Peyer's patch (tissue), 4 donors: ENCODE results near the gene CELF4. TPM values are rescaled to one million over a fixed set of nuclear protein-coding genes. Genes with fewer than 3 reads are reported as not detected.

ENCODE experiments used
- DNase-seq, 3 donors: peaks; one replicate each; pipeline ENCODE4 v3.0.0-alpha.2; 2017 to 2019
- H3K27ac ChIP-seq, 4 donors: fragments of 200-600 bp; sonication (generic); one replicate each; pipeline ENCODE4 v1.5.1; 2016 to 2019
- H3K27me3 ChIP-seq, 2 donors: fragments of 200-600 bp; sonication (generic); one replicate each; pipeline ENCODE4 v1.5.1; 2019
- H3K36me3 ChIP-seq, 3 donors: fragments of 200-600 bp; sonication (generic); one replicate each; pipeline ENCODE4 v1.5.1; 2016 to 2019
- H3K4me1 ChIP-seq, 4 donors: fragments of 200-600 bp; sonication (generic); one replicate each; pipeline ENCODE4 v1.5.1; 2016 to 2019
- H3K4me3 ChIP-seq, 4 donors: fragments of 200-600 bp; sonication (generic); 1 replicate in 3 of 4; 2 replicates in 1 of 4; pipeline ENCODE4 v1.5.1; 2016 to 2019; ENCODE audit warnings: mild to moderate bottlenecking in 1 of 4
- H3K9me3 ChIP-seq, 4 donors: fragments of 200-600 bp; sonication (generic); one replicate each; pipeline ENCODE4 v1.5.1; 2016 to 2019; ENCODE audit warnings: mild to moderate bottlenecking in 1 of 4
- POLR2A ChIP-seq, 2 donors: fragments of 450-650 bp; IDR thresholded peaks; one replicate each; pipeline ENCODE4 v1.5.1; 2017; ENCODE audit warnings: antibody characterized with exemption in 2 of 2, mild to moderate bottlenecking in 2 of 2, moderate library complexity in 2 of 2
- total RNA-seq, 4 donors: library from RNA; depleted of rRNA; stranded (reverse); fragments of >200 nt; gene quantifications; one replicate each; pipeline ENCODE4 v1.1.0, GENCODE V29; 2016
- TF ChIP-seq, protein P1 (sequence below), 6 experiments: fragments of 450-650 bp in 4 of 6; fragments of 200-600 bp in 2 of 6; sonication (generic) in 1 of 6; IDR thresholded peaks; one replicate each; pipeline ENCODE4 v1.5.1; 2017 to 2019; ENCODE audit warnings: antibody characterized with exemption in 6 of 6, mild to moderate bottlenecking in 3 of 6, moderate library complexity in 1 of 6

The CELF4 gene
- total RNA-seq, 4 donors from 2014 or later, result 0.35 to 4.8 TPM; not detected in 2

DNA sequence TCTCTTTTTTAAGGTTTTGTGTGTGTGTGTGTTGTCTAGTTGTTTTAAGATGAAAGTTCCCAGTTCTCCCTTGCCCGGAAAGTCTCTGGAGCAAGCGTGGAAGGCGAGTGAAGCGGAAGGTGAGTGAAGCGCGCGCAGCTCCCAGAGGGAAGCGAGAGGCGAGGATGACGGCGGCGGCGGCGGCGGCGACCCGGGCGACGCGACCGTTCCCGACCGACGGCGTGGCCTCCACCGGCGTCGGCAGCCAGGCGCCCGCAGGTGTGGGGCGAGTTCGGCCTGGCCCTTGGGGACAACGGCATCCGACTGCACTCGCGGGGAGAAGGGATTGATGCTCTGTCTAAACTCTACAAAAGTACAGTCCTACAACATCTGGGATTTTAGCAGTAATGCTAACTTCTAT lies 321.9 kb downstream of the CELF4 start:
- H3K36me3 ChIP-seq, result no peaks in the 10 kb centered on the region
- H3K9me3 ChIP-seq, result no peaks in the 10 kb centered on the region
- peak in 1 of 3 donors; percentile 36 for DNase-seq
- no peak overlapping the region for H3K27ac ChIP-seq
- no peaks in the 10 kb centered on the region for H3K4me1 ChIP-seq
- H3K27me3 ChIP-seq, result no peaks in the 10 kb centered on the region
- TF ChIP-seq POLR2A (IDR thresholded peaks at IDR 0.05), result no peak
- TF ChIP-seq, protein P1, sequence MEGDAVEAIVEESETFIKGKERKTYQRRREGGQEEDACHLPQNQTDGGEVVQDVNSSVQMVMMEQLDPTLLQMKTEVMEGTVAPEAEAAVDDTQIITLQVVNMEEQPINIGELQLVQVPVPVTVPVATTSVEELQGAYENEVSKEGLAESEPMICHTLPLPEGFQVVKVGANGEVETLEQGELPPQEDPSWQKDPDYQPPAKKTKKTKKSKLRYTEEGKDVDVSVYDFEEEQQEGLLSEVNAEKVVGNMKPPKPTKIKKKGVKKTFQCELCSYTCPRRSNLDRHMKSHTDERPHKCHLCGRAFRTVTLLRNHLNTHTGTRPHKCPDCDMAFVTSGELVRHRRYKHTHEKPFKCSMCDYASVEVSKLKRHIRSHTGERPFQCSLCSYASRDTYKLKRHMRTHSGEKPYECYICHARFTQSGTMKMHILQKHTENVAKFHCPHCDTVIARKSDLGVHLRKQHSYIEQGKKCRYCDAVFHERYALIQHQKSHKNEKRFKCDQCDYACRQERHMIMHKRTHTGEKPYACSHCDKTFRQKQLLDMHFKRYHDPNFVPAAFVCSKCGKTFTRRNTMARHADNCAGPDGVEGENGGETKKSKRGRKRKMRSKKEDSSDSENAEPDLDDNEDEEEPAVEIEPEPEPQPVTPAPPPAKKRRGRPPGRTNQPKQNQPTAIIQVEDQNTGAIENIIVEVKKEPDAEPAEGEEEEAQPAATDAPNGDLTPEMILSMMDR (IDR thresholded peaks at IDR 0.05), result no peak
- no peak overlapping the region for H3K4me3 ChIP-seq

DNA sequence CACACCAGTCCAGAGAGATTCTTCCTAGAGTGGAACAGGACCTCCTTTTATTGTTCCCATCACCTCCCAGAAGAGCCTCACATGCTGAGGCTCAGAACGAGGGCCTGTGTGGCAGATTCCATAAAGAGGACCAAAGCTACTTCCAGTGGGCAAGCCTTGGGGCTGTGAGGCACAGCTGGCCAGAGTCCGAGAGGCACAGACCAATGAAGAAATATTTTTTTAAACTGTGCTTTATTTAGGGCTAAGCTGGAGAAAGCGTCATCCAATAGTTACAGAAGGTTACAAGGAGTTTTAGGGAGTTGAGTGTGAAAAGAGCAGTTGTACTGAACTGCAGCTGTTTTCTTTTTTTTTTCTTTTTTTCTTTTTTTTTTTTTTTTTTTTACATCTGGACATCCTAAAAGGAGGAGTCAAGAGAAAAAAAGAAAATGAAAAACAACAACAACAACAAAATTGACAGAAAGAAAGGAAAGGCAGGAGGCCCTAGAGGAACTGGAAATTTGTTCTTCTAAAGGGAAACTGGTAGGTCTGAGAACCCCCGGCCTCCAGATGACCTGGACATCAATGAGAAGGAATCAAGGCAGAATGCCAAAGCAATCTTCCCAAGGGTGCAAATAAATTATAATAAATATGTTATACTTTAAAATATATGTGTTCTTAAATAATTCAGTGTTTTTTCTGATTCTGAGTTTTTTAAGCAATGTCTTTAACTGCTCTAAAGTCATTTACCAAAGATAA lies 322.6 kb downstream of the CELF4 start:
- no peaks in the 10 kb centered on the region for H3K27me3 ChIP-seq
- H3K4me3 ChIP-seq, result no peak overlapping the region
- no peak for DNase-seq
- H3K36me3 ChIP-seq, result no peaks in the 10 kb centered on the region
- H3K27ac ChIP-seq, result no peak overlapping the region
- TF ChIP-seq, protein P1 (IDR thresholded peaks at IDR 0.05), result no peak
- no peak for TF ChIP-seq POLR2A (IDR thresholded peaks at IDR 0.05)
- H3K4me1 ChIP-seq, result no peaks in the 10 kb centered on the region
- no peaks in the 10 kb centered on the region for H3K9me3 ChIP-seq

DNA sequence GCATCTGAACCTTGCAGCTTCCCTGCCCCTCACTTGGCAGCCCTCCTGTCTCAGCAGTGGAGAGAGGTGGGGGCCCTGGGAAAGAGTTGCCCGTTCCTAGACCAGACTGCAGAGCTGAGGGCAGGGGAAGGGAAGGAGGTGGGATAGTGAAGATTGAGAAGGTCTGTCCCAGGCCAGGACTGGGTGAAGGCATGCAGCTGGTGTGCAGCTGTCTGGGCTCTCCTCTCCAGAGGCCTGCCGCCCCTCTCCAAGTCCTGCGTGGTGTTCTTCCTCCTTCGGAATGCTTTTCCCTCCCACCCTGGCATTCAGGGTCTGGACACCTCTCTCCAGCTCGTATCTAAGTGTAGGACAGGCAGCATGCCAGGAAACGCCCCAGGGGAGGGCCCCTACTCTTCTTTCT lies 323.5 kb downstream of the CELF4 start:
- Histone ChIP-seq H3K27ac (no peak overlapping the region), H3K4me3 (no peak overlapping the region), H3K4me1 (no peaks in the 10 kb centered on the region), H3K36me3 (no peaks in the 10 kb centered on the region), H3K27me3 (no peaks in the 10 kb centered on the region), H3K9me3 (no peaks in the 10 kb centered on the region)
- no peak for TF ChIP-seq POLR2A (IDR thresholded peaks at IDR 0.05)
- TF ChIP-seq, protein P1 (IDR thresholded peaks at IDR 0.05), result no peak
- peak in 1 of 3 donors; percentile 31 for DNase-seq

DNA sequence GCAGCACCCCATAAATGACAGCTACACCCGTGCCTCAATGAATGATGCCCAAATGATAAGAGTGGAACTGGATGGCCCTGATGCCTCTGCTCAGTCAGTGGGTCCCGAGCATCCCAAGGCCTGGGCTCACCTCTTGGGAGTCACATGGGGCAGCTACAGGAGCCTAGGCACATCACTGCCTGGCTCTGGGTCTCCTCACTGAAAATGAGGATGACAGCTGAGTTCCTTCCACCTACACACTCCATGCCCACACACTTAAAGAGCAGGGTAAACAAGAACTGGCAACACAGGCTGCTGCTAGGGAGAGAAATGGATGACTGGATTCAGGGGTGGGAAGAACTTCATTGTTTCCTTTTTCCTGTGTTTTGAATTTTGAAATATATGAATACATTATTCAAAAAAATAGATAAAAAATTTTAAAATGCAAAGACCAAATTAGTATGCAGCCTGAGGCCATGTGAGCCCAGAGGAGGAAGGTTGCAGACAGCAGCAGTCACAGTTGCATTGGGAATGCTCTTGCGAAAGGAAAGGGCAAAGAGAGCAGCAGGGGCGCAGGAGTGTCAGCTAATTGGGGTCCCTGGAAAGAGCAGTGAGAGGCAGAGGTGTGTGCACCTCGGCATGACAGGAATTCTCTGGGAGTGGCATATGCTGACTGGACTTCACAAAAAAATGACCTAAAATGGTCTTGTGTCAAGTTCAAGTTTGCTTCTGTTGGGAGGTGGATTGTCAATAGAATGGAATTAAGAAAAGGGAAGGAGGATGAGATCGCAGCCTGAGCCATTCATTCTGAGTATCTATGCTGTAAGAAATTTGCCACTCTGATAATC lies 327.1 kb downstream of the CELF4 start:
- H3K9me3 ChIP-seq, result no peaks in the 10 kb centered on the region
- H3K4me3 ChIP-seq, result no peak overlapping the region
- H3K36me3 ChIP-seq, result no peaks in the 10 kb centered on the region
- no peaks in the 10 kb centered on the region for H3K27me3 ChIP-seq
- no peaks in the 10 kb centered on the region for H3K4me1 ChIP-seq
- H3K27ac ChIP-seq, result no peak overlapping the region
- TF ChIP-seq, protein P1 (IDR thresholded peaks at IDR 0.05), result no peak
- TF ChIP-seq POLR2A (IDR thresholded peaks at IDR 0.05), result no peak
- no peak for DNase-seq

DNA sequence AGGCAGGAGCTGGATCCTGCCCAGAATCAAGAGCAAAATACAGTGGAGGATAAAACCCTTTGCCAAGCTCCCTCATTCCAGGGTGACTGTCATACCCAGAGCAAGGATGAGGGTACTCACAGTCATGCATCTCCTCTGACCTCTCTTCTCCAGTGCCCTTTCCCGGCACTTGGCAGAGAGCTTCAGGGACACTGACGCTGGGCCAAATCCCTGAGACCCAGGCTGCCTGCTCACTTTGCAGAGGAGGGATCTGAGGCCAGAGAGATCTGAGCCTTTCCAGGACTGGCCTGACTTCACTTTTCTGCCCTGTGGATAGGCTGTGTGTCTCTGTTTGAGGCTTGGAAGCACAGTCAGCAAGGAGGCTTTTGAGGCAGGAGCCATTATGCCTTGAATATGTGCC lies 330.0 kb downstream of the CELF4 start:
- Histone ChIP-seq H3K36me3 (no peaks in the 10 kb centered on the region), H3K9me3 (no peaks in the 10 kb centered on the region), H3K27ac (no peak overlapping the region), H3K27me3 (no peaks in the 10 kb centered on the region), H3K4me1 (no peaks in the 10 kb centered on the region), H3K4me3 (no peak overlapping the region)
- DNase-seq, result no peak
- TF ChIP-seq, protein P1 (IDR thresholded peaks at IDR 0.05), result no peak
- no peak for TF ChIP-seq POLR2A (IDR thresholded peaks at IDR 0.05)
